Brain microvascular endothelial cell (primary cell): ENCODE measurements around the gene CYP3A7.
A peak's percentile ranks its signal among the peaks of the same experiment; 100 is the strongest.
"Not testable (repeated sequence)": the region's sequence is repeated elsewhere in the genome, so short reads cannot be mapped to it uniquely, and the experiment has no call there.

Source experiments
- DNase-seq: peaks from one replicate; pipeline ENCODE4 v3.0.0-alpha.2; 2020
- H3K27ac ChIP-seq: fragments of 250-450 bp; sonication (Bioruptor Pico); 2 replicates; pipeline ENCODE4 v1.5.1; 2020; ENCODE audit warnings: mild to moderate bottlenecking, moderate library complexity
- H3K27me3 ChIP-seq: fragments of 250-450 bp; sonication (Bioruptor Pico); replicated peaks from 2 replicates; pipeline ENCODE4 v1.5.1; 2020; ENCODE audit warnings: mild to moderate bottlenecking
- H3K36me3 ChIP-seq: fragments of 250-450 bp; sonication (Bioruptor Pico); replicated peaks from 2 replicates; pipeline ENCODE4 v1.5.1; 2020; ENCODE audit warnings: mild to moderate bottlenecking
- H3K4me3 ChIP-seq: 2 replicates; pipeline ENCODE4 v1.5.1; 2011; ENCODE audit warnings: low read depth, mild to moderate bottlenecking, control low read depth, low read length, moderate library complexity
- in situ Hi-C: cut with HindIII; loops from 2 replicates; pipeline ENCODE4 v1.10.0; 2017; ENCODE audit warnings: low sequenced_read_pairs, low pct_ligation_motif_present
- TF ChIP-seq, protein P1 (sequence below): IDR thresholded peaks from 2 replicates; pipeline ENCODE4 v1.5.1; 2011; ENCODE audit warnings: low read depth, mild to moderate bottlenecking, moderate library complexity, low read length, control low read depth, inconsistent platforms; ENCODE audit errors: missing control alignments

CYP3A7 gene

DNA sequence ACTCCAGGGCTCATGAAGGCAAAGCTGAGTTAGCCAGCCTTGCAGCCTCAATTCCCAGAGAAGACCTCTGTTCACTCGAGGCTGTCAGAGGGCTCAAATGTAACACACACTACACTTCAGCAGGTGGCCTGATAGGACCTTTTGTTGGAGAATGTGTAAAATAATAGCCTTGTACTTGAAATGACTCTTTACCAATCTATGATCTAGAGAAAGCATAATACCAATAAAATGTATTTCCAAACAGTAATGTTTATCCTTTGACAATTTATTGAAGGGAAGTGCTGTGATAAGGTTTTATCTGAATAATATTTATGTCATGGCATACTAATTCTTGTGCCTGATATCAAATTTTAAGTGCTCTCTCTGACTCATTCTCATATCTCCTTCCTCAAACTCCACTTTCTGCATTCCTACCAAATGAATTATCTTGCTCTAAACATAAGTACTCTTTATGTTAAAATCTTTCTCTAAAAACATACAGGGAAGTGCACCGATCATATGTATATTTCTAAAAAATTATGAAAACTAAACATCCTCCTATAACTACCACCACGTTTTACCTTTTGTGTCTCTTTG lies 20.9 kb downstream of the CYP3A7 start:
- Histone ChIP-seq H3K36me3 (no peaks in the 10 kb centered on the region), H3K4me3 (no peak overlapping the region), H3K27me3 (no peaks in the 10 kb centered on the region), H3K27ac (no peak overlapping the region)
- no peak for DNase-seq
- in situ Hi-C loops, result no loop called here
- TF ChIP-seq, protein P1, sequence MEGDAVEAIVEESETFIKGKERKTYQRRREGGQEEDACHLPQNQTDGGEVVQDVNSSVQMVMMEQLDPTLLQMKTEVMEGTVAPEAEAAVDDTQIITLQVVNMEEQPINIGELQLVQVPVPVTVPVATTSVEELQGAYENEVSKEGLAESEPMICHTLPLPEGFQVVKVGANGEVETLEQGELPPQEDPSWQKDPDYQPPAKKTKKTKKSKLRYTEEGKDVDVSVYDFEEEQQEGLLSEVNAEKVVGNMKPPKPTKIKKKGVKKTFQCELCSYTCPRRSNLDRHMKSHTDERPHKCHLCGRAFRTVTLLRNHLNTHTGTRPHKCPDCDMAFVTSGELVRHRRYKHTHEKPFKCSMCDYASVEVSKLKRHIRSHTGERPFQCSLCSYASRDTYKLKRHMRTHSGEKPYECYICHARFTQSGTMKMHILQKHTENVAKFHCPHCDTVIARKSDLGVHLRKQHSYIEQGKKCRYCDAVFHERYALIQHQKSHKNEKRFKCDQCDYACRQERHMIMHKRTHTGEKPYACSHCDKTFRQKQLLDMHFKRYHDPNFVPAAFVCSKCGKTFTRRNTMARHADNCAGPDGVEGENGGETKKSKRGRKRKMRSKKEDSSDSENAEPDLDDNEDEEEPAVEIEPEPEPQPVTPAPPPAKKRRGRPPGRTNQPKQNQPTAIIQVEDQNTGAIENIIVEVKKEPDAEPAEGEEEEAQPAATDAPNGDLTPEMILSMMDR, result no peak

DNA sequence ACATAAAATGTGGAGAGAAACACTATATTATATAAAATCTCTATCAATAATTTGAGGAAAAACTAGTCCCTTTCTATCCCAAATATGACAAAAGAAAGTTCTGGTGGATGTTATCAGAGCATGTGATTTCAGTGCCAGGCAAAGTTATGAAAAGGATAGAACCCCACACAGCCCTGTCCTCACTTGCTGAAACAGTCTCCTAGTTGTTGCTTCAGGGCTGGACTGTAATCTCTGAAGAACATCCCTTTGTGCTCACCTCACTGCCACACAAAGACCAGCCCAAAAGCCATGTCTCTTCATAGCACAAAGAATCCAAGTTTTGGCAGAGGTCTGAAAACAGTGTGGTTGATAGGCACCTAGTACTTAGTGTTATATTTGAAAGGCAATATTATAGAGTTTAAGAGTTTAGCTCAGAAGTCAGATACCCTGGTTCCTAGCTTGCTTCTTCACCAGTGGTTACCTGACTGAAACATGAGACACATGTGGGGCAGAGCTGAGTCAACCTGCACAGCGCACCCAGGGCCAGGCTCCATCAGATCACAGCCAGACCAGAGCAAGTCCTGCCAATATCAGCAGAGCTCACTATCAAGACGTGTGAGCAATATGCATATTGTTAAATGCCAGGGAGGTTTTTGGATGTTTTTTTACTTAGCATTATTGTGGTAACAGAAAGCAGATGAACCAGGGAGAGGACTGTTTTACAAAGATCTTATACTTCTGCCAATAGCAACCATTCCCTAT lies 25.0 kb downstream of the CYP3A7 start:
- Histone ChIP-seq H3K36me3 (no peaks in the 10 kb centered on the region), H3K4me3 (no peak overlapping the region), H3K27me3 (no peaks in the 10 kb centered on the region), H3K27ac (no peak overlapping the region)
- in situ Hi-C loops, result no loop called here
- TF ChIP-seq, protein P1, result no peak
- no peak for DNase-seq

DNA sequence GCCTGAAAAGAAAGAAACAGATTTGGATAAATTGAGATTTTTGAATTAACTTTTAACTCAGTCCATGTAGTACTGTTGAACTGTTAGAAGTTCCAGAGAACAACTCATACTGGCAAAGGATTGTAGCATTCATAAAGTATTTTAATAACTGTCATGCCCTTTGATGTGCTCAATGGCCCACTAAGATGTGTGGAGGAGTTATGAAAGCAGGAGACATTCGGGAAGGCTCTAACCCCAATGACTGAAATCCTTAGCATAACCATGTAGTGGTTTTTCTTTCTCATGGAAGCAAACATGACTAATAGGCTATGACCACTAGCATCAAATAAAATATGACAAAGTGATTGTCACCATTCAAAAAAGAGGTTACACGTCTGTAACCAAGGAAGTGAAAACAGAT lies 25.7 kb downstream of the CYP3A7 start:
- Histone ChIP-seq H3K27me3 (no peaks in the 10 kb centered on the region), H3K4me3 (no peak overlapping the region), H3K27ac (no peak overlapping the region), H3K36me3 (no peaks in the 10 kb centered on the region)
- in situ Hi-C loops, result no loop called here
- TF ChIP-seq, protein P1, result no peak
- no peak for DNase-seq

DNA sequence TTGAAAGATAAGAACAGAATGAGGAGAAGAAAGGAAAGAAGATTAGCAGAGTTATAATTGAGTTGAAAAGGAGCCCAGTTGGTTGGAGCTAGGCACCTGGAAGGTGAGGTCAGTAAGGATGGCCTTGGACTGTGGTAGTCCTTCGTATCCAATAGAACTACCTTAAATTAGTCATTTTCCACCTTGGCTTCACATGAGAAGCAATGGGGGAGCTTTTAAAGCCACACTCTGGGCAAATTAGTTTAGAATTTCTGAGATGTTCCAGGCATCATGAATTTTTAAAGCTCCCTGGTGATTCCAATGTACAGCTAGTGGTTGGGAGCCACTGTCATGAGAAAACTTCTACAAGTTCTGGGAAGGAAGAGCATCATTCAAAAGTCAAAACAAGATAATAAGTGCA lies 27.9 kb downstream of the CYP3A7 start:
- H3K36me3 ChIP-seq, result no peaks in the 10 kb centered on the region
- no peak overlapping the region for H3K4me3 ChIP-seq
- peak; percentile 18 for DNase-seq
- no peak overlapping the region for H3K27ac ChIP-seq
- in situ Hi-C loops, result no loop called here
- TF ChIP-seq, protein P1, result no peak
- H3K27me3 ChIP-seq, result no peaks in the 10 kb centered on the region

DNA sequence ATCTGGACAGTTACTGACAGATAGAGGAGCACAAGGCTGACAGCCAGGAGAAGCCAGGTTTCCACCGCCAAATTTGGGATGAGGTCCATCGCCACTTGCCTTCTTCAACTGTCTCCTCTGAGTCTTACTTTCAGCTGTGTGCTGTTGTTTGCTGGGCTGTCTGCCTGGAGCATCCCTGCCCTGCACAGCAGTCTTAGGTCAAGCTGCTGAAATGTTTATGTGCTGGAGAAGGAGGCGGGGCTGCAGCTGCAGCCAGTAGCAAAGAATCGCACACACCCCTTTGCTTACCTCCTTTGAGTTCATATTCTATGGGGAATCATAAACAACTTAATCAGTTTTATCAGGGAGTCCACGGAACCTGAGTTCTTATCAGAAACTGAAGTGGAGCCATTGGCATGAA lies 35.0 kb downstream of the CYP3A7 start:
- DNase-seq, result no peak
- TF ChIP-seq, protein P1, result no peak
- in situ Hi-C loops, result no loop called here
- no peak overlapping the region for H3K27ac ChIP-seq
- no peak overlapping the region for H3K4me3 ChIP-seq
- H3K36me3 ChIP-seq, result no peaks in the 10 kb centered on the region
- H3K27me3 ChIP-seq, result no peaks in the 10 kb centered on the region

DNA sequence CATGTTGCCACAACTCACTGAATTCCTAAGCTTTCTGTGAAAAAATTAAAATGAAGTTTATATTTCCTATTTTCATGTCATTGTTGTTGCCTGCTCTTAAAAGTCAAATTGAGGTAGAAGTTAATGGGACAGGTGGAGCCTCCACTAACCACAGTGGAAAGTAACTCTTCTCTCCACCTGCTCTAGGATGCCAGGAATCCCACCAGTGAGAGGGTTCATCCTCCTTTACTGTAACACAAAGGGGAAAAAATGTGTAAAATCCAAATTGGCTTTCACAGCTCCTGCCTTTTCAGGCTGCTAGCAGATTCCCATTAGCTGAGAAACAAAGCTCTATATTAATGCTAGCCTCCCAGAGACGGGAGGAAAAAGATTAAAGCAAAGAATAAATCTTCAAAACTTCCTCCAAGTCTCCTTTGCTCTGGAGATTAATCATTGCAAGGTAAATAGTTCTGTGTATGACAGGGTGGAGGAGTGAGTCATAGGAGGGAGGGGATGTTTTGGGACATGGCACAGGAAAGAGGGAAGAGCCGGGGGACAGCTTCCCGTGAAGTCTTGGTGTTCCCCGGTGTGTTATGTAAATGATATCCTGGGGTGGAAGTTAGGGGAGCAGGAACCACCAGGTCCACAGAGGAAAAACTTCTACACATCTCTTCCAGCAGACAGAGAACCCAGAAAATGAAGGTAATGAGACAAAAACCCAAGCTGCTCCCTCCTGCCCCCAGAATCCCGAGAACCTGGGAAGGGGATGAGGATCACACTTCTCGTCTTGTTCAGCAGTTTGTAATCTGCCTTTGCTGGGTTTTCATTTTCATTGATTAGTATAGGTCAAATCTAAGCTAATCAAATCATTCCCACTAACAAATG lies 35.9 kb downstream of the CYP3A7 start:
- H3K36me3 ChIP-seq, H3K4me3 ChIP-seq, in situ Hi-C loops, DNase-seq, H3K27ac ChIP-seq, H3K27me3 ChIP-seq: not testable (repeated sequence)
